LHCN-M2 (cell line): Measurements from ENCODE around the gene RNF212B. TPM values are rescaled to one million over a fixed set of nuclear protein-coding genes. Genes with fewer than 3 reads are reported as not detected.

Source experiments
- DNase-seq: peaks from one replicate; pipeline ENCODE4 v3.0.0-alpha.2; 2012; ENCODE audit warnings: low read depth
- total RNA-seq: library from RNA; depleted of rRNA; stranded (reverse); fragments of >200 nt; gene quantifications from 2 replicates; pipeline ENCODE4 v1.2.3, GENCODE V29; 2014

RNF212B gene
- total RNA-seq, 1 experiment from 2014 or later: not detected

- DNase-seq: no peak
Measured at GRCh38 chr14:23296012-23296777, 58.5 kb downstream of the RNF212B start.

GRCh38 chr14:23297096-23297495 lies 59.4 kb downstream of the RNF212B start:
- no peak for DNase-seq

GRCh38 chr14:23297611-23298277 lies 60.0 kb downstream of the RNF212B start:
- no peak for DNase-seq

DNA sequence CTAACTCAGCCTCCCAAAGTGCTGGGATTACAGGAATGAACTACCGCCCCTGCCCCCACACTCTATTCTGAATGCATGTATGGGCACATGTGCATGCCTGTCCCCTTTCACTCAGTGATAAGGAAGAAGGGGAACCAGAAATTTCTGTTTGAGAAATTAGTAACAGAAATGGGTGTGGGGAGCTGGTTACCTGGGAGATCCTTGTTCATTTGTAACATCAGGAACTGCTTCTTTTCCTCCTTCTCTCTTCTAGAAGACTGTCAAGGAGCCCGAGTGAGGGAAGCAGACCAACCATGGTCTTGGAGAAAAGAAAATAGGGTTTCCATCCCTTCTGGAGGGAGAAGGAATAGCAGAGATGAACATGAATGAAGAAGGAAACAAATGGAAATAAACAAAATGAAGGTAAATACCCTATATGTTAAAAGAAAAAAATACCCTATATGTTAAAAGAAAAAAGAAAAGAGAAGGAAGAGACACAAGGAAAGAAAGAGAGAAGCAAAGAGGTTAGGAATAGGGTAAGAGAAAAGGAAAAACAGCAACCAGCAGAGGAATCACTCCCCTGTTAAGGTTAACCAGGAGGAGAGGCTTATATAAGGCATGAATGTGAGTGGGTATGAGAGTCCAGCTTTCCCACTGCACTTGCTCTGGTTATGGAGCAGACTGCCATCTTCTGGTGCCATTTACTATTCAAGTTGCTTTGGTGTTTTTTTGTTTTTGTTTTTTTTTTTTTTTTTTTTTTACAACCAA lies 61.6 kb downstream of the RNF212B start:
- DNase-seq: peak; percentile 70

GRCh38 chr14:23299986-23300686 lies 62.4 kb downstream of the RNF212B start:
- DNase-seq: no peak

DNA sequence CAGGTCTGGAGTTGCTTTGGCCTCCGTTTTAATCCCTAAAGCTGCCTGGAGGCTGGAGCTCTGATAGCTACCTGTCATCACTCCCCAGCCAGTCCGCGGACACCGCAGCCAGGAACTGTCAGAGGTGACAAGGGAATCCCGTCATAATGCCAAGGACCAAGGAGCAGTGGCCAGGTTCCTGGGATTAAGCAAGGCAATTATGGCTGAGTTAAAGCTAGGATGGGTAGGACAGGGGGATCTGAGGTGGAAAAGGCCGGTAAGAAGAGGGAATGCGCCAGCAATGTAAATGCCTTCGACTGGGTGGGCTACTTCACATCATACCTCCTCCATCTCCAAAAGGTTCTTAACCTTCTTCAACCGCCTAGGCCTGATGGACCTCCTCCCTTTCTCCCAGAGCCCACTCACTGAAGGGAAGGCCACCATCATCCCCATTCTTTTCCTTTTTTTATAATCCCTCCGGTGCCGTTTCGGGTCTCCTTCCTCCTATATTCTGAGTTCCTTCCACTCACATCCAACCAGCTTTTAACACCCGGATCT lies 63.0 kb downstream of the RNF212B start:
- peak; percentile 10 for DNase-seq

- DNase-seq: peak; percentile 98
Measured at GRCh38 chr14:23301288-23301968, 63.7 kb downstream of the RNF212B start.

GRCh38 chr14:23301969-23302289 lies 64.2 kb downstream of the RNF212B start:
- DNase-seq: no peak

DNA sequence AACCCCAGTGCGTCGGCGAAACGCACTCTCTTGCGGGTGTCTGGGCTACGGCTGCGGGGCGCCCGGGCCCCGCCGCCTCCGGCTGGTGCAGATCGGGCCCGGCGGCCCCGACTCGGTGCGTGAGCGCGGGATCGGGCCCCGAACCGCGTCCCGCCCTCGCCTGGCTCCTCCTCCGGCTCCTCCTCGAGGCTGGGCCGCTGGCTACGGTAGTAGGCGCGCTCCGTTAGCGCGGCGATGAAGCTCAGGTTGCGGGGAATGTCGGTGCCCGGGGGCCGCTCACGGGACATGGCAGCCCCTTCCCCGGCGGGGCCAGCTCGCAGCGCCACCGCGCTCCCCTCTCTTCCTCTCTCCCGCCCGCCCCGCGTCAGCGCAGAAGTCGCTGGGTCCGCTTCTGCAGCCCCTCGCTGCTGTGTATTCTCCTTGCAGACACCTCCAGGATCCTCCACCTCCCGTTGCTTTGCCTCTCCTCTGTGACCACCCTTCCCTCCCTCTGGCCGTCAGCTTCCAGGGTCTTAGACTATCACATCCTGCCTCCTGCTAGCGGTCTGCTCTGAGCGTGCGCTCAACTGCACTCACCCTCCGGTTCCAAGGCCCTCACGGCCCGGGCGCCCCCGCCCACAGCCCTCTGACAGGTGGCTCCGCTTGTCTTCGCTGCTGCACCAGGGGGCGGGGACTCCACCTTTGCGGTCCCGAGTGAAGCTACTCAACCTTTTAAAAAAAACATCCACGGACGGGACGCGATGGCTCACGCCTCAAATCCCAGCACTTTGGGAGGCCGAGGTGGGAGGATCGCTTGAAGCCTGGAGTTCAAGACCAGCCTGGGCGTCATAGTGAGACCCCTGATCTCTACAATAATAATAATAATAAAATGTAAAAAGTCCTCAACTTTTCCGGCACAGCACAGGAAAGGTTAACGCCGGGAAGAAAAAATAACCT lies 64.8 kb downstream of the RNF212B start, which contains the start of gene PPP1R3E:
Gene PPP1R3E, minus strand, starts transcription at position 570 of the 936 bp plus-strand sequence. Its CDS starts 283 bp downstream, at position 287.
- DNase-seq: peak; percentile 45

GRCh38 chr14:23306412-23307145 lies 68.8 kb downstream of the RNF212B start, which contains the start of gene BCL2L2:
TSS of gene BCL2L2 (plus strand) at chr14:23306833. CDS start at chr14:23307768, 935 bp downstream.
- peak; percentile 85 for DNase-seq

DNA sequence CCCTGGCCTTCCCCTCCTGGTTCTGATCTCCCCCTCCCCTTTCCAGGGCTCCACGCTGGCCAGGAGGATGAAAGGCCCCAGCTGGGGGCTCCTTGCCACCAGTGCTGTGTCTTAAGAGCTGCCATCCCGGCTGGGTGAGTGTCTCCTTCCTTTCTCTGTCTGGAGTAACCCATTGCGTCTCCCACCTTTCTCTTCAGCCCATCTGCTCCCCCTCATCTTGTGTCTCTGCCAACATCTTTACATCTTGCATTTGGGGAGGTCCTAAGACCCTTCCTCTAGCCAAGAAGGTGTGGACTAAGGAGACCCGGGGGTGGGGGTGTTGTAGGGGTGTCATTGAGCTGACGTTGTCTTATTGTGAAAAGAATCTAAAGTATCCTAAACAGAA lies 69.4 kb downstream of the RNF212B start:
- no peak for DNase-seq

GRCh38 chr14:23307687-23308644 lies 70.2 kb downstream of the RNF212B start:
- no peak for DNase-seq

GRCh38 chr14:23308721-23309445 lies 71.1 kb downstream of the RNF212B start:
- no peak for DNase-seq

- DNase-seq: no peak
Measured at GRCh38 chr14:23310546-23310945, 72.8 kb downstream of the RNF212B start.

- DNase-seq: no peak
Measured at GRCh38 chr14:23316300-23316699, 78.6 kb downstream of the RNF212B start.

GRCh38 chr14:23319746-23320583 lies 82.2 kb downstream of the RNF212B start:
- DNase-seq: no peak
